ENCODE results near the gene RNF223.

RNF223 gene

GRCh38 chr1:1055841-1056736, 18.0 kb downstream of the RNF223 start:
- no peak overlapping the region for H3K4me3 ChIP-seq (ENCODE audit: low read length)
- H4K20me1 ChIP-seq (ENCODE audit: insufficient read depth, low read length): no peaks in the 10 kb centered on the region
- no peak overlapping the region for H3K27ac ChIP-seq (ENCODE audit: low read length)
- H3K36me3 ChIP-seq (replicated peaks; ENCODE audit: insufficient read depth, low read length): no peaks in the 10 kb centered on the region
- no peak for DNase-seq
- H3K27me3 ChIP-seq (replicated peaks; ENCODE audit: insufficient read depth, low read length): peaks cover 88% of the 10 kb centered on the region
- H3K9me2 ChIP-seq (replicated peaks; ENCODE audit: insufficient read depth, low read length): no peaks in the 10 kb centered on the region
- no peak overlapping the region for H3K4me2 ChIP-seq (ENCODE audit: low read depth, low read length)
- no peak for TF ChIP-seq EZH2phosphoT487 (IDR thresholded peaks at IDR 0.05; ENCODE audit: low read length)
- TF ChIP-seq EZH2 (optimal IDR thresholded peaks at IDR 0.05; ENCODE audit: low read depth, low read length): no peak
- TF ChIP-seq CTCF (IDR thresholded peaks at IDR 0.05; ENCODE audit: low read length): no peak
- no peaks in the 10 kb centered on the region for H3F3A ChIP-seq (ENCODE audit: insufficient read depth, low read length)
- no peak overlapping the region for H3K9ac ChIP-seq (ENCODE audit: low read length)
- no peaks in the 10 kb centered on the region for H3K79me2 ChIP-seq (ENCODE audit: low read length)
- H3K9me3 ChIP-seq (replicated peaks; ENCODE audit: insufficient read depth, low read length): no peaks in the 10 kb centered on the region
- no peaks in the 10 kb centered on the region for H3K4me1 ChIP-seq (ENCODE audit: low read length)
- H2AFZ ChIP-seq (ENCODE audit: low read length): no peak overlapping the region

GRCh38 chr1:1054971-1055370, 19.1 kb downstream of the RNF223 start:
- no peaks in the 10 kb centered on the region for H3F3A ChIP-seq (ENCODE audit: insufficient read depth, low read length)
- H3K9ac ChIP-seq (ENCODE audit: low read length): no peak overlapping the region
- no peaks in the 10 kb centered on the region for H3K9me3 ChIP-seq (replicated peaks; ENCODE audit: insufficient read depth, low read length)
- no peaks in the 10 kb centered on the region for H3K79me2 ChIP-seq (ENCODE audit: low read length)
- no peak overlapping the region for H2AFZ ChIP-seq (ENCODE audit: low read length)
- DNase-seq: no peak
- H3K4me1 ChIP-seq (ENCODE audit: low read length): no peaks in the 10 kb centered on the region
- H4K20me1 ChIP-seq (ENCODE audit: insufficient read depth, low read length): no peaks in the 10 kb centered on the region
- TF ChIP-seq EZH2phosphoT487 (IDR thresholded peaks at IDR 0.05; ENCODE audit: low read length): no peak
- no peak for TF ChIP-seq EZH2 (optimal IDR thresholded peaks at IDR 0.05; ENCODE audit: low read depth, low read length)
- TF ChIP-seq CTCF (IDR thresholded peaks at IDR 0.05; ENCODE audit: low read length): no peak
- no peaks in the 10 kb centered on the region for H3K36me3 ChIP-seq (replicated peaks; ENCODE audit: insufficient read depth, low read length)
- no peak overlapping the region for H3K4me2 ChIP-seq (ENCODE audit: low read depth, low read length)
- H3K27ac ChIP-seq (ENCODE audit: low read length): no peak overlapping the region
- H3K4me3 ChIP-seq (ENCODE audit: low read length): no peak overlapping the region
- peaks cover 85% of the 10 kb centered on the region for H3K27me3 ChIP-seq (replicated peaks; ENCODE audit: insufficient read depth, low read length)
- H3K9me2 ChIP-seq (replicated peaks; ENCODE audit: insufficient read depth, low read length): no peaks in the 10 kb centered on the region

- Histone ChIP-seq H3K9me2 (replicated peaks; ENCODE audit: insufficient read depth, low read length) (no peaks in the 10 kb centered on the region), H4K20me1 (ENCODE audit: insufficient read depth, low read length) (no peaks in the 10 kb centered on the region), H3K4me1 (ENCODE audit: low read length) (no peaks in the 10 kb centered on the region), H3K79me2 (ENCODE audit: low read length) (no peaks in the 10 kb centered on the region), H3K4me3 (ENCODE audit: low read length) (no peak overlapping the region), H3F3A (ENCODE audit: insufficient read depth, low read length) (no peaks in the 10 kb centered on the region), H3K27me3 (replicated peaks; ENCODE audit: insufficient read depth, low read length) (peaks cover 81% of the 10 kb centered on the region), H3K36me3 (replicated peaks; ENCODE audit: insufficient read depth, low read length) (no peaks in the 10 kb centered on the region), H3K27ac (ENCODE audit: low read length) (no peak overlapping the region), H3K9ac (ENCODE audit: low read length) (no peak overlapping the region), H3K9me3 (replicated peaks; ENCODE audit: insufficient read depth, low read length) (no peaks in the 10 kb centered on the region), H2AFZ (ENCODE audit: low read length) (no peak overlapping the region), H3K4me2 (ENCODE audit: low read depth, low read length) (no peak overlapping the region)
- TF ChIP-seq EZH2phosphoT487 (IDR thresholded peaks at IDR 0.05; ENCODE audit: low read length) (no peak), EZH2 (optimal IDR thresholded peaks at IDR 0.05; ENCODE audit: low read depth, low read length) (no peak), CTCF (IDR thresholded peaks at IDR 0.05; ENCODE audit: low read length) (no peak)
- no peak for DNase-seq
Observed at GRCh38 chr1:1054099-1054700, 19.9 kb downstream of the RNF223 start.

Measured in MM.1S (cell line).